Loucy (cell line): ENCODE data around the gene MARCHF7.

Source experiments
- CTCF ChIP-seq: fragments of 200-600 bp; sonication (generic); conservative IDR thresholded peaks from 2 replicates; pipeline ENCODE4 v1.5.1; 2014; ENCODE audit warnings: mild to moderate bottlenecking, antibody characterized with exemption, low read length
- EZH2phosphoT487 ChIP-seq: fragments of 200-600 bp; IDR thresholded peaks from 2 replicates; pipeline ENCODE4 v1.6.1; 2018; ENCODE audit warnings: antibody characterized with exemption, mild to moderate bottlenecking, moderate library complexity, borderline replicate concordance

- TF ChIP-seq CTCF (no peak), EZH2phosphoT487 (no peak)
Observed at GRCh38 chr2:159762075-159762474, 49.8 kb downstream of the MARCHF7 start.
